Hindlimb muscle (tissue), 1 donor: ENCODE results near the gene KDM4C. TPM values are rescaled to one million over a fixed set of nuclear protein-coding genes. Genes with fewer than 3 reads are reported as not detected.
A peak's percentile ranks its signal among the peaks of the same experiment; 100 is the strongest.
"Not testable (repeated sequence)": the region's sequence is repeated elsewhere in the genome, so short reads cannot be mapped to it uniquely, and the experiment has no call there.

Experiments used
- DNase-seq: peaks from one replicate; pipeline ENCODE4 v3.0.0-alpha.2; 2013
- polyA plus RNA-seq: library from polyadenylated mRNA; unstranded; fragments of 120-200 nt; gene quantifications from one replicate; pipeline ENCODE4 v1.2.1, GENCODE V29; 2013; ENCODE audit not compliant: insufficient read length

The KDM4C gene
- polyA plus RNA-seq, 1 donor: 14.2 TPM

GRCh38 chr9:6938447-6938846 is 180.7 kb downstream of the KDM4C start:
- DNase-seq: peak; percentile 63

- no peak for DNase-seq
Observed at GRCh38 chr9:6938873-6939272, 181.1 kb downstream of the KDM4C start.

DNA sequence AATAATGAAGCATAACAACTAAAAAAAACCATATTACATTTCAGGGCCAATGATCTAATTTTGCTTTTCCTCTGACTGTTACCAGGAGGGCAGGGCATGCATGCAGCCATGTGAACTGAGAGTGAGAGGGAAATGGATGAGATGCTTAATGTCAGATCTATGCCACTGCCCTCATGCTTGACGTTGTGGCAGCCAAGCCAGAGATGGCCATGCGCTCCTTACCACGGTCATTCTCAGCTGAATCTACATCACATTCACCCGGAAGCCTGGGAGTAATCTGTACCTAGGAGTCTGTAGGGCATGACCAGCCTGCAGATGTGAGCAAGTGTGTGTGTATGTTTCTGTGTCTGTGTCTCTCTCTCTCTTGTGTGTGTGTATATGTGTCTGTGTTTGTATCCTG is 183.7 kb downstream of the KDM4C start:
- DNase-seq: no peak

DNA sequence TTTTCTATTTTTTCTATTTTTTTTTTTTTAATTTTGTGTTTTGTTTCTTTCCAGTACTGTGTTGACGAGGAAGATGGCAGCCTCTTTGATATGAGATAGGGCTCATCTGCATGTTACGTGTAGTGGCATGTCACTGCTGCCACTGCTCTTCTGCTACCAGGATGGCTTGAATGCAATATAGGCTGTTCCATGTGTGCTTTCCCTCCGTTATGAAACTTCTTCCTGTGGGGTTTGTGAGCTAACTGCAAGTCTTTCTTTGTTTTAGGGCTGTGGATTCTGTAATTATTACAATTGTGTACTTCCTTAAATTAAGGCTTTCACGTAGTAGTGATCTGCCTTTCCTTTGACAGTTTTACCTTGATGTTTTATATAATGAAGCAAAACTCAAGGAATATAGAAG is 184.6 kb downstream of the KDM4C start:
- no peak for DNase-seq

DNA sequence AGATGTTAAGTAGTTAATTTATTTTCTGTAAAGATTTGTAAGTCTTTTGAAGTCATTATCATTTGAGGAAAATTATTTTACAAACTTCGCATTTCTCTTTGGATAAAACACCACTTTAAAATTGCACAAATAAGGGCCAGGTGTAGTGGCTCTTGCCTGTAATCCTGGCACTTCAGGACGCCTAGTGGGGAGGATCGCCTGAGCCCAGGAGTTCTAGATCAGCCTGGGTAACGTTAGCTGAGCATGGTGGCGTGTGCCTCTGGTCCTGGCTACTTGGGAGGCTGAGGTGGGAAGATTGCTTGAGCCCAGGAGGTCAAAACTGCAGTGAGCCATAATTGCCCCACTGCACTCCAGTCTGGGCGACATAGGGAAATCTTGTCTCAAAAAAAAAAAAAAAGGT is 185.5 kb downstream of the KDM4C start:
- no peak for DNase-seq

DNA sequence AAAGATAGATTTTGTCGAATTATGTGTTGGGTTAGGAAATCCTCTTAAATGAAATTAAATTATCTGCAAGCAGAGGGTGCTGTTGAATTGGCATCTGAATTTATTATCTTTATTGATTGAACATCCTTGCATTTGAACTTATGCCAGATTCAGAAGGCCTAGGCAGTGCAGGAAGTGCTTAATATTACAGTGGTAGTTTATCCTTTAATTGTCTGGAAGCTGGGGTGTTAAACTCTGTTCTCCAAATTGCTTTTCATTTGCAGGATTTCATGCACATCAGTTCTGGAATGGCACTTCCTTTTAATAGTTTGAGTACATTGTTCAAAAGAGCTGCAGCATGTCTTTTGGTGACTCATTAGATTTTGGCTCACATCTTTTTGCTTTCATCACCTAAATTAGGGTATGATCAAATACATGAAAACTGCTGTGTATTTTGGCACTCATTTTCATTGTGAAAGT is 186.3 kb downstream of the KDM4C start:
- no peak for DNase-seq

DNA sequence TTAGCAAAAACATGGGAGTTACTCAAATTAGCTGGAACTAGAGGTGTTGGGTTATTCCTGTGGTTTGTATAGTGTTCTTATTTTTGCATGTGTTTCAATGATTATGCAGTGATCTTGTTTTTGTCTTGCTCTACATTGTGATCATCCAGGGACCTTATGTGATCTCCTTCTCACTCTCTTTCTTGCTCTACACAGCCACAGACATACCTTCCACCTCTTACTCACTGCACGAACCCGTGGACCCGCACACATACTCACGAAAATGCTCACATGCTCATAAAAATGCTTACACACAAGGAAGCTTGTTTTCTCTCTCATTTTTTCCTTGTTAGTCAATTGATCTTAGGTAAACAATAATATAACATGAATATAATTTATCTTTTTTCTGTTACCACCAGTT is 187.1 kb downstream of the KDM4C start:
- no peak for DNase-seq

DNA sequence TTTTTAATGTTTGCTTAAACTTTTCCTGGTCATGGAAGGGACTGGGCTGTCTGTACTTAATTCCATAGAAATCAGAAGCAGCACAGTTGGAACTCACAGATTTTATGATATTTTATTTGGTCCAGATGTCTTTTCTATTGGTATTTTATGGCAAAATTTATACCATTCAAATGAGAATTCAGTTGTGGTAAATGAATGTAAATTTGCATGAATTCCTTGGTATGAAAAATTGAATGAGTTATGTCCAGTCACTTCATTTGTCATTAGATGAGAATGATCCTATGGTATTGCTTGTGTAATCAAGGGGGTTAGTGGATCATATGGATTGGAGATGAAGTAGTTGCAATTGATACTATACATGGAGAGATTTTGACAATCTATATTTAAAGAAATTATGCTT is 188.0 kb downstream of the KDM4C start:
- no peak for DNase-seq

- no peak for DNase-seq
Observed at GRCh38 chr9:6946583-6947166, 188.9 kb downstream of the KDM4C start.

DNA sequence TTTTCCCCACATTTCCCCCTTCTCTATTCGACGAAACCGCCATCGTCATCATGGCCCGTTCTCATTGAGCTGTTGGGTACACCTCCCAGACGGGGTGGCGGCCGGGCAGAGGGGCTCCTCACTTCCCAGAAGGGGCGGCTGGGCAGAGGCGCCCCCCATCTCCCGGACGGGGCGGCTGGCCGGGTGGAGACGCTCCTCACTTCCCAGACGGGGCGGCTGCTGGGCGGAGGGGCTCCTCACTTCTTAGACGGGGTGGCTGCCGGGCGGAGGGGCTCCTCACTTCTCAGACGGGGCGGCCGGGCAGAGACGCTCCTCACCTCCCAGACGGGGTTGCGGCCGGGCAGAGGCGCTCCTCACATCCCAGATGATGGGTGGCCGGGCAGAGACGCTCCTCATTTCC is 191.1 kb downstream of the KDM4C start:
- DNase-seq: not testable (repeated sequence)

- no peak for DNase-seq
Observed at GRCh38 chr9:6955251-6955921, 197.6 kb downstream of the KDM4C start.

- no peak for DNase-seq
Observed at GRCh38 chr9:6956879-6957278, 199.1 kb downstream of the KDM4C start.

DNA sequence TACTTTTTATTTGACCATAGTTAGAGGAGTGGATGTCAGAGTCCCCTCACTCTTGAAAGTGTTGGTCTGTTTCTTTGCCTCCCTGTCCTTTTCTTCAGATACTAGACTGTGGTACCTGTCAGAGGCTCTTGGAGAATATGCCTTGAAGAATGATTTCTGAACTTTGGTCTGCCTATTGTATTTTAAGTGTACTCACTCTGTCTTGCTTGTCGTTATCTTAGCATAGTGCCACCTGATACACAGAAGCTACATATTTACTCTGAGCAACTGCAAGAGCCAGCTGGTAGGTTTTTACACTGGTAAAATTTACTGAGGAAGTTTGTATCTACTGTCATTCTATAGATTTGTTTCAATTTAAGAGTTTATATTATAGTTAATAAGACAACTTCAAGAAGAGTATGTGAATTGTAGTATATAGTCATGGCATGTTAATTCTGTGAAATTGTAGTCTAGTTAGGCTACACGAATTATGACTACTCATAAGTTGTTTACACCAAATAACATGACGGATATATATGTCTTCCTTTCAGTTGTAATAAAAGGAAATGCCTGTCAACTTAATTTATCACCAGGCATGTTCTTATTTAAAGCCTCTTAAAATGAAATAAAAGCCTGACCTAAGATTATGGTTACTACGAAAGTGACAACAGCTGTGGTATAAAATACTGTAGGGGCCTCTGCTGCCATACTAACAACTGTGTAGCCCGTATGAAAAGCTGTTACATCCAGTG is 201.7 kb downstream of the KDM4C start:
- no peak for DNase-seq

DNA sequence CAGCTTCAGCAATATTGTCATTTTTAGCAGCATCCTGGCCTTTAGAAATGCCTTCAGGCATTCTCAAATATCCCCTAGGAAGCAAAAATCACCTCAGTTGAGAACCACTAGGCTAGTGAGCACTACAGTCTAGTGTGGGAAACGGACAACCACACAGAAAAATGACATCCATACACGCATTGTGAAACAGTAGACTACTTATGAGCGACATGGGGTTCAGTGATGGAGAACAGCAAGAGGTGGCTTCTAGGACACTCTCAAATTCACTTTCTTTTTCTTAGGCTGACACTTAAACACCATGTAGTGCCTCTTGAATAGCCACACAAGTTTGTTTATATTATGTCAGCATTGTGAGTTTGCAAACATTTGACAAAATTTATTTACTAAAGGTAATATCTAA is 203.0 kb downstream of the KDM4C start:
- DNase-seq: no peak

GRCh38 chr9:6961845-6962522 is 204.2 kb downstream of the KDM4C start:
- no peak for DNase-seq

- no peak for DNase-seq
Observed at GRCh38 chr9:6965566-6965965, 207.8 kb downstream of the KDM4C start.

DNA sequence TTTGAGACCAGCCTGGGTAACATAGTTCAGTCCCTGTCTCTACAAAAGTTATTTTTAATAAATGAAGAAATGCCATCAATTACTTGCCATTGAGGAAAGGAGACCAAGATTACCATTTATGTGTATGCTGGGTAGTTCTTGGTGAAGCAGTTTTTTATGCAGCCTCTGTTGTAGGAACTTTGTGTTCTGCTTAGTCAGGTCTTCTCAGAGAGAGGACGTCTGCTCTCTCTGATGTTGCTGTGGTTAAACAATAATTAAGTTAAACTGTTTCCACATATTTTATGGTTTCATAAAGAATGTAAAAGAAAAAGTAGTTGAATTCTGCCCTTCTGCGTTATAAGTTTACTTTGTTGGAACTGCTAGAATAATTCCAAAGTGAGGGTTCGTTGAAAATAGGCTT is 210.5 kb downstream of the KDM4C start:
- DNase-seq: no peak

- no peak for DNase-seq
Observed at GRCh38 chr9:6969805-6970204, 212.0 kb downstream of the KDM4C start.

GRCh38 chr9:6973089-6973488 is 215.3 kb downstream of the KDM4C start:
- no peak for DNase-seq

DNA sequence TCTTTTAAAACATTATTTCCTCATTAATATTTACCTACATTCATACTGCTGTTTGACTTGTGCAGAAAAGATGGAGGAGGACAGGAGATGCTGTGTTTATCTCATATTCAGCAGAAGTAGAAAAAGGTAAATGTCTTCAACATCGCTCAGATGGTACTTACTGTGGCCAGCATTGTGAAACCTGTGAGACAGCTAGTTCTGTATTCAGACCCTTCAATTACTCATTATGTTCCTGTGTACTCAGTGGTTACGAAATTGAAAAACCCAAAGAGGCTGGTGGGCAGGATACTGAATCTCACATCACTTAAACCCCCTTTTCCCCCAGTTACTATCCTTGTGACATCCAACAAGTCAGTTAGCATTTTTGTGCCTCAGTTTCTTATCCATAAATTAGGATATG is 216.0 kb downstream of the KDM4C start:
- no peak for DNase-seq

DNA sequence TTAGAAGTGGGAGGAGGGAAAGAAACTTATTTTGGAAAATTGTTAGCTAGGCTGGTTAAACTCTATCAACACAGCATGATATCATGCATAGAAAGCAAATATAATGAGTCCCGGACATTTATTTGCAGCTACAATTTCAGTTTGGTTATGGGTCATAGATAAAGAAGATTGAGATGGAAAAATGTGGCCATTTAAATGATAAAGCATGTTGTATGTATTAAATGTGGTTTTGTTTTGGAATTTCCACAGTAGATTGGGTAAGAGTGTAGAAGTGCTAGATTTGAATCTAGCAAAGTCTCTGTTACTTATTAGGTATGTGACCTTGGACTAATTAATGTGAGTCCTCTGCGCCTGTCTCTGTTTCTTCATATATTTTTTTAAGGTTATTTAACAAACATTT is 217.4 kb downstream of the KDM4C start:
- DNase-seq: no peak

- no peak for DNase-seq
Observed at GRCh38 chr9:6977761-6978160, 220.0 kb downstream of the KDM4C start.

GRCh38 chr9:6978591-6978990 is 220.8 kb downstream of the KDM4C start:
- no peak for DNase-seq
